H9 (cell line): Measurements from ENCODE around the gene ANO2. TPM values are rescaled to one million over a fixed set of nuclear protein-coding genes. Genes with fewer than 3 reads are reported as not detected.

Experiments used
- DNase-seq: peaks from one replicate; pipeline ENCODE4 v3.0.0-alpha.2; 2017
- H2AFZ ChIP-seq: one replicate; pipeline ENCODE4 v1.6.1; 2013; ENCODE audit warnings: mild to moderate bottlenecking, low read length, control low read depth, moderate library complexity
- H2AK5ac ChIP-seq: 2 replicates; pipeline ENCODE4 v1.6.1; 2013; ENCODE audit warnings: low read length, control low read depth, mixed read lengths; ENCODE audit not compliant: insufficient read length
- H2BK120ac ChIP-seq: one replicate; pipeline ENCODE4 v1.6.1; 2013; ENCODE audit warnings: low read depth, mild to moderate bottlenecking, low read length, control low read depth, inconsistent platforms; ENCODE audit not compliant: poor library complexity, severe bottlenecking
- H2BK12ac ChIP-seq: 2 replicates; pipeline ENCODE4 v1.6.1; 2013; ENCODE audit warnings: low read length, control low read depth, mixed read lengths, low read depth; ENCODE audit not compliant: insufficient read length
- H2BK15ac ChIP-seq: 2 replicates; pipeline ENCODE4 v1.6.1; 2013; ENCODE audit warnings: low read depth, low read length, control low read depth
- H2BK20ac ChIP-seq: one replicate; pipeline ENCODE4 v1.6.1; 2013; ENCODE audit warnings: low read depth, mild to moderate bottlenecking, low read length, control low read depth, inconsistent platforms; ENCODE audit not compliant: poor library complexity, severe bottlenecking
- H2BK5ac ChIP-seq: 2 replicates; pipeline ENCODE4 v1.6.1; 2013; ENCODE audit warnings: low read length, control low read depth, mixed read lengths; ENCODE audit not compliant: insufficient read length
- H3K14ac ChIP-seq: 2 replicates; pipeline ENCODE4 v1.6.1; 2013; ENCODE audit warnings: low read length, control low read depth; ENCODE audit not compliant: insufficient read depth
- H3K18ac ChIP-seq: 2 replicates; pipeline ENCODE4 v1.6.1; 2013; ENCODE audit warnings: low read depth, mild to moderate bottlenecking, mixed read lengths, low read length, control low read depth; ENCODE audit not compliant: insufficient read length
- H3K23ac ChIP-seq: 2 replicates; pipeline ENCODE4 v1.6.1; 2013; ENCODE audit warnings: low read length, control low read depth, mixed read lengths, low read depth; ENCODE audit not compliant: insufficient read length
- H3K23me2 ChIP-seq: 2 replicates; pipeline ENCODE4 v1.6.1; 2013; ENCODE audit warnings: low read depth, mild to moderate bottlenecking, mixed read lengths, low read length, control low read depth; ENCODE audit not compliant: insufficient read length, poor library complexity, severe bottlenecking
- H3K27ac ChIP-seq: 2 replicates; pipeline ENCODE4 v1.5.1; 2013; ENCODE audit warnings: low read length, control low read depth, mixed read lengths, low read depth; ENCODE audit not compliant: insufficient read length
- H3K27me3 ChIP-seq: 2 replicates; pipeline ENCODE4 v1.6.1; 2013; ENCODE audit warnings: low read length, control low read depth, inconsistent platforms; ENCODE audit not compliant: insufficient read depth
- H3K4ac ChIP-seq: 2 replicates; pipeline ENCODE4 v1.6.1; 2013; ENCODE audit warnings: low read depth, mild to moderate bottlenecking, control low read depth, inconsistent platforms, low read length, moderate library complexity
- H3K4me1 ChIP-seq: 2 replicates; pipeline ENCODE4 v1.6.1; 2013; ENCODE audit warnings: low read length, control low read depth, inconsistent platforms; ENCODE audit not compliant: insufficient read depth
- H3K4me2 ChIP-seq: 2 replicates; pipeline ENCODE4 v1.6.1; 2013; ENCODE audit warnings: low read length, control low read depth, mixed read lengths; ENCODE audit not compliant: insufficient read length, insufficient read depth
- H3K56ac ChIP-seq: 2 replicates; pipeline ENCODE4 v1.6.1; 2013; ENCODE audit warnings: low read depth, mild to moderate bottlenecking, mixed read lengths, low read length, control low read depth; ENCODE audit not compliant: insufficient read length
- H3K79me1 ChIP-seq: 2 replicates; pipeline ENCODE4 v1.6.1; 2013; ENCODE audit warnings: low read depth, mild to moderate bottlenecking, moderate library complexity, low read length, control low read depth, inconsistent platforms; ENCODE audit not compliant: insufficient read depth, poor library complexity, severe bottlenecking
- H3K79me2 ChIP-seq: 2 replicates; pipeline ENCODE4 v1.6.1; 2013; ENCODE audit warnings: low read length, control low read depth, inconsistent platforms; ENCODE audit not compliant: insufficient read depth
- H3K9ac ChIP-seq: 2 replicates; pipeline ENCODE4 v1.6.1; 2013; ENCODE audit warnings: low read length, control low read depth, mixed read lengths; ENCODE audit not compliant: insufficient read length; ENCODE audit errors: extremely low read depth
- H3K9me3 ChIP-seq: one replicate; pipeline ENCODE4 v1.6.1; 2013; ENCODE audit warnings: low read depth, low read length, inconsistent platforms; ENCODE audit not compliant: control insufficient read depth
- H3T11ph ChIP-seq: one replicate; pipeline ENCODE4 v1.6.1; 2013; ENCODE audit warnings: mild to moderate bottlenecking, low read length, control low read depth, inconsistent platforms
- H4K20me1 ChIP-seq: one replicate; pipeline ENCODE4 v1.6.1; 2013; ENCODE audit not compliant: control insufficient read depth, insufficient read length, insufficient read depth
- H4K5ac ChIP-seq: 2 replicates; pipeline ENCODE4 v1.6.1; 2013; ENCODE audit warnings: low read depth, mild to moderate bottlenecking, mixed read lengths, low read length, control low read depth; ENCODE audit not compliant: insufficient read length
- H4K8ac ChIP-seq: replicated peaks from 2 replicates; pipeline ENCODE4 v1.6.1; 2013; ENCODE audit warnings: low read length, control low read depth, mixed read lengths, low read depth; ENCODE audit not compliant: insufficient read length
- H4K91ac ChIP-seq: 2 replicates; pipeline ENCODE4 v1.6.1; 2013; ENCODE audit warnings: low read depth, mild to moderate bottlenecking, moderate library complexity, mixed read lengths, low read length, control low read depth; ENCODE audit not compliant: insufficient read length
- H3K27ac Mint-ChIP-seq, 3 experiments: 2 replicates in 2 of 3; 3 replicates in 1 of 3; pipeline ENCODE4 v1.8.0; 2020 to 2021; ENCODE audit warnings: mixed read lengths in 3 of 3, mild to moderate bottlenecking in 1 of 3, moderate library complexity in 1 of 3
- H3K27me3 Mint-ChIP-seq: 2 replicates; pipeline ENCODE4 v1.8.0; 2021; ENCODE audit warnings: low read depth, mild to moderate bottlenecking, moderate library complexity, mixed read lengths
- H3K36me3 Mint-ChIP-seq, 3 experiments: 2 replicates in 2 of 3; 3 replicates in 1 of 3; pipeline ENCODE4 v1.8.0; 2020 to 2021; ENCODE audit warnings: low read depth in 3 of 3, mixed read lengths in 3 of 3; ENCODE audit not compliant: insufficient read depth in 1 of 3
- H3K4me1 Mint-ChIP-seq, 2 experiments: 2 replicates each; pipeline ENCODE4 v1.8.0; 2020; ENCODE audit warnings: mixed read lengths in 2 of 2
- H3K4me3 Mint-ChIP-seq, 2 experiments: 2 replicates in 1 of 2; 3 replicates in 1 of 2; pipeline ENCODE4 v1.8.0; 2020 to 2021; ENCODE audit warnings: mild to moderate bottlenecking in 2 of 2, mixed read lengths in 2 of 2, moderate library complexity in 1 of 2
- H3K9me3 Mint-ChIP-seq, 2 experiments: 2 replicates in 1 of 2; 3 replicates in 1 of 2; pipeline ENCODE4 v1.8.0; 2020; ENCODE audit warnings: mild to moderate bottlenecking in 2 of 2, mixed read lengths in 2 of 2, moderate library complexity in 1 of 2
- WGBS: extraction: QIAGEN DNeasy Blood & Tissue Kit; methylation state at CpG from one replicate; pipeline ENCODE4 v1.1.7; 2013; ENCODE audit warnings: missing lambda C conversion rate, low lambda C conversion rate, mixed read lengths; ENCODE audit not compliant: insufficient read length; ENCODE audit errors: extremely low coverage; 5-methylcytosine and 5-hydroxymethylcytosine counted together
- total RNA-seq: library from RNA; stranded (reverse); gene quantifications from 2 replicates; pipeline ENCODE4 v1.2.1, GENCODE V29; 2021
- TF ChIP-seq, protein P1 (sequence below): fragments of 200-600 bp; sonication (generic); conservative IDR thresholded peaks from 3 replicates; pipeline ENCODE4 v1.8.0; 2021; ENCODE audit warnings: antibody characterized with exemption, mild to moderate bottlenecking

Gene ANO2
- total RNA-seq, 1 experiment from 2014 or later, result 3.8 TPM

DNA sequence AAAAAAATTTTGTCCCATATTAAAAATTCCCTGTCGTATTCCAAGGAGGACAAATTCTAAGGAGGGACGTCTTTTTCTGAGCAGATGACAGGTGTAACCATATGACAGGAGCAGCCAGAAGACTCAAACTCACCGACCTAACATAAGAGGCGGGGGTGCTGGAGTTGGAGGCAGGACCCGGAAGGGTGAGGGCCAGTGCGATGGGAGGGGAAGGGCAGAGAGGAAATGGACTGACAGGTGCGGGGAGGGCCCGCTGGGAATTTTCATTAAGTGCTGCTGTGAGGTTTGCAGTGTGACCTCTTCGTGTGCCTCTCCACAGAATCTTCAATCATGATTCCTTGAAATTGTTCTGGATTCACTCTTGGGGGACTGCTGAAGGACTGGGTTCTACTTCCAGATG lies 323.7 kb downstream of the ANO2 start:
- no peak overlapping the region for H4K8ac ChIP-seq
- no peak overlapping the region for H2BK20ac ChIP-seq
- H4K91ac ChIP-seq, result no peak overlapping the region
- no peak overlapping the region for H3K9ac ChIP-seq
- peak overlapping the region in 1 of 3 experiments; percentile 6; a peak in 2 of 7 replicates for H3K27ac Mint-ChIP-seq
- peak; percentile 36 for DNase-seq
- H3K9me3 ChIP-seq, result no peaks in the 10 kb centered on the region
- H3K27me3 Mint-ChIP-seq, result peaks cover 3% of the 10 kb centered on the region
- no peaks in the 10 kb centered on the region for H3K79me2 ChIP-seq
- no peak overlapping the region for H2BK5ac ChIP-seq
- H3K4me1 Mint-ChIP-seq, result peaks cover 9 to 15% of the 10 kb centered on the region in 2 experiments
- H2BK120ac ChIP-seq, result no peak overlapping the region
- no peak overlapping the region for H3K4me3 Mint-ChIP-seq
- H3K79me1 ChIP-seq, result no peaks in the 10 kb centered on the region
- H4K5ac ChIP-seq, result no peak overlapping the region
- no peaks in the 10 kb centered on the region for H4K20me1 ChIP-seq
- no peak overlapping the region for H2AK5ac ChIP-seq
- H2AFZ ChIP-seq, result no peak overlapping the region
- TF ChIP-seq, protein P1, sequence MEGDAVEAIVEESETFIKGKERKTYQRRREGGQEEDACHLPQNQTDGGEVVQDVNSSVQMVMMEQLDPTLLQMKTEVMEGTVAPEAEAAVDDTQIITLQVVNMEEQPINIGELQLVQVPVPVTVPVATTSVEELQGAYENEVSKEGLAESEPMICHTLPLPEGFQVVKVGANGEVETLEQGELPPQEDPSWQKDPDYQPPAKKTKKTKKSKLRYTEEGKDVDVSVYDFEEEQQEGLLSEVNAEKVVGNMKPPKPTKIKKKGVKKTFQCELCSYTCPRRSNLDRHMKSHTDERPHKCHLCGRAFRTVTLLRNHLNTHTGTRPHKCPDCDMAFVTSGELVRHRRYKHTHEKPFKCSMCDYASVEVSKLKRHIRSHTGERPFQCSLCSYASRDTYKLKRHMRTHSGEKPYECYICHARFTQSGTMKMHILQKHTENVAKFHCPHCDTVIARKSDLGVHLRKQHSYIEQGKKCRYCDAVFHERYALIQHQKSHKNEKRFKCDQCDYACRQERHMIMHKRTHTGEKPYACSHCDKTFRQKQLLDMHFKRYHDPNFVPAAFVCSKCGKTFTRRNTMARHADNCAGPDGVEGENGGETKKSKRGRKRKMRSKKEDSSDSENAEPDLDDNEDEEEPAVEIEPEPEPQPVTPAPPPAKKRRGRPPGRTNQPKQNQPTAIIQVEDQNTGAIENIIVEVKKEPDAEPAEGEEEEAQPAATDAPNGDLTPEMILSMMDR, result no peak
- no peak overlapping the region for H2BK15ac ChIP-seq
- no peaks in the 10 kb centered on the region; a peak in 1 of 5 replicates for H3K9me3 Mint-ChIP-seq
- H3K18ac ChIP-seq, result no peak overlapping the region
- no peak overlapping the region for H3K56ac ChIP-seq
- H3K27me3 ChIP-seq, result no peaks in the 10 kb centered on the region
- no peak overlapping the region for H3T11ph ChIP-seq
- no peak overlapping the region for H3K27ac ChIP-seq
- no CpG with 5 or more reads among the region's 9 CpGs for WGBS
- H3K23ac ChIP-seq, result no peak overlapping the region
- H3K23me2 ChIP-seq, result no peaks in the 10 kb centered on the region
- H3K36me3 Mint-ChIP-seq, result no peaks in the 10 kb centered on the region; a peak in 1 of 7 replicates
- H3K4me1 ChIP-seq, result no peaks in the 10 kb centered on the region
- H3K14ac ChIP-seq, result no peak overlapping the region
- H3K4me2 ChIP-seq, result no peak overlapping the region
- no peak overlapping the region for H2BK12ac ChIP-seq
- H3K4ac ChIP-seq, result no peak overlapping the region
